IMR-90 (cell line): Measurements from ENCODE around the gene ITGB5. TPM values are rescaled to one million over a fixed set of nuclear protein-coding genes. Genes with fewer than 3 reads are reported as not detected.

ENCODE experiments used
- ATAC-seq: fragments of 200-7000 bp; cut with Tn5 transposase; 2 replicates; pipeline ENCODE4 v1.9.1; 2020; ENCODE audit warnings: low read depth, mild to moderate bottlenecking, moderate library complexity
- BruUV-seq: library from RNA; stranded (reverse); fragments of 400-500 nt; replicated peaks from 2 replicates; lab custom pipeline; 2021; lab: Mats Ljungman, UMichigan
- CTCF ChIA-PET: fragments of 300-600 bp; formaldehyde crosslinking; extraction: SDS; loops from one replicate; lab custom pipeline; 2021; ENCODE audit warnings: antibody characterized with exemption; lab: Yijun Ruan, JAX
- POLR2A ChIA-PET: fragments of 300-600 bp; sonication (Branson Sonifier 250); formaldehyde crosslinking; loops from one replicate; lab custom pipeline; 2022; ENCODE audit warnings: antibody characterized with exemption; ENCODE audit not compliant: unreplicated experiment; lab: Charles Lee
- DNase-seq: peaks from one replicate; pipeline ENCODE4 v3.0.0; 2013
- H2AFZ ChIP-seq: replicated peaks from 2 replicates; pipeline ENCODE3; 2013; ENCODE audit warnings: low read length, mild to moderate bottlenecking; ENCODE audit not compliant: poor library complexity
- H2AK5ac ChIP-seq: 2 replicates; pipeline ENCODE4 v1.6.1; 2013; ENCODE audit warnings: low read depth, low read length, inconsistent platforms
- H2AK9ac ChIP-seq: replicated peaks from 2 replicates; pipeline ENCODE3; 2013; ENCODE audit warnings: mild to moderate bottlenecking, low read depth, low read length, moderate library complexity; ENCODE audit not compliant: poor library complexity
- H2BK120ac ChIP-seq: 2 replicates; pipeline ENCODE4 v1.6.1; 2013; ENCODE audit warnings: low read depth, low read length, inconsistent platforms
- H2BK15ac ChIP-seq: 3 replicates; pipeline ENCODE4 v1.6.1; 2013; ENCODE audit warnings: low read depth, low read length, inconsistent platforms
- H2BK20ac ChIP-seq: 2 replicates; pipeline ENCODE4 v1.6.1; 2013; ENCODE audit warnings: low read depth, mild to moderate bottlenecking, inconsistent platforms, low read length, moderate library complexity
- H2BK5ac ChIP-seq: 2 replicates; pipeline ENCODE4 v1.6.1; 2013; ENCODE audit warnings: mild to moderate bottlenecking, low read depth, low read length, inconsistent platforms; ENCODE audit not compliant: poor library complexity, severe bottlenecking
- H3K14ac ChIP-seq: replicated peaks from 2 replicates; pipeline ENCODE4 v1.6.1; 2013; ENCODE audit warnings: low read depth, low read length, inconsistent platforms
- H3K18ac ChIP-seq: 2 replicates; pipeline ENCODE4 v1.6.1; 2013; ENCODE audit warnings: low read depth, low read length, control low read depth
- H3K23ac ChIP-seq: 2 replicates; pipeline ENCODE4 v1.6.1; 2013; ENCODE audit warnings: low read depth, low read length, inconsistent platforms
- H3K27ac ChIP-seq: 2 replicates; pipeline ENCODE4 v1.5.1; 2013; ENCODE audit warnings: mild to moderate bottlenecking, control low read depth, low read length; ENCODE audit not compliant: insufficient read depth
- H3K27me3 ChIP-seq: 2 replicates; pipeline ENCODE4 v1.6.1; 2013; ENCODE audit warnings: low read length; ENCODE audit not compliant: control insufficient read depth, insufficient read depth
- H3K36me3 ChIP-seq: 2 replicates; pipeline ENCODE4 v1.6.1; 2013; ENCODE audit warnings: low read length, mixed read lengths; ENCODE audit not compliant: control insufficient read depth, insufficient read depth
- H3K4ac ChIP-seq: 2 replicates; pipeline ENCODE4 v1.6.1; 2013; ENCODE audit warnings: low read depth, low read length, inconsistent platforms
- H3K4me1 ChIP-seq: 2 replicates; pipeline ENCODE4 v1.6.1; 2013; ENCODE audit warnings: low read length, mixed read lengths; ENCODE audit not compliant: control insufficient read depth, insufficient read depth
- H3K4me2 ChIP-seq: 2 replicates; pipeline ENCODE4 v1.6.1; 2013; ENCODE audit warnings: low read depth, mild to moderate bottlenecking, control low read depth, low read length, moderate library complexity
- H3K4me3 ChIP-seq: 2 replicates; pipeline ENCODE4 v1.5.1; 2013; ENCODE audit warnings: low read depth, mild to moderate bottlenecking, control low read depth, low read length, moderate library complexity; ENCODE audit not compliant: insufficient read depth
- H3K56ac ChIP-seq: 2 replicates; pipeline ENCODE4 v1.6.1; 2013; ENCODE audit warnings: low read length, inconsistent platforms; ENCODE audit not compliant: insufficient read depth; ENCODE audit errors: extremely low read depth
- H3K79me1 ChIP-seq, 2 experiments: 2 replicates each; pipeline ENCODE4 v1.6.1; 2013; ENCODE audit warnings: low read length in 2 of 2, inconsistent platforms in 1 of 2, low read depth in 1 of 2
- H3K9ac ChIP-seq: 2 replicates; pipeline ENCODE4 v1.6.1; 2013; ENCODE audit warnings: low read depth, low read length, control low read depth
- H3K9me1 ChIP-seq: 2 replicates; pipeline ENCODE4 v1.6.1; 2013; ENCODE audit warnings: low read length, inconsistent platforms; ENCODE audit not compliant: insufficient read depth
- H3K9me3 ChIP-seq: 2 replicates; pipeline ENCODE4 v1.6.1; 2013; ENCODE audit warnings: low read length; ENCODE audit not compliant: control insufficient read depth, insufficient read depth
- H4K20me1 ChIP-seq: 2 replicates; pipeline ENCODE4 v1.6.1; 2013; ENCODE audit warnings: low read length, inconsistent platforms; ENCODE audit not compliant: insufficient read depth
- H4K5ac ChIP-seq: 2 replicates; pipeline ENCODE4 v1.6.1; 2013; ENCODE audit warnings: mild to moderate bottlenecking, low read depth, low read length, control low read depth
- H4K8ac ChIP-seq, 2 experiments: 2 replicates each; pipeline ENCODE4 v1.6.1; 2013; ENCODE audit warnings: low read depth in 2 of 2, low read length in 2 of 2, control low read depth in 1 of 2, inconsistent platforms in 1 of 2
- H4K91ac ChIP-seq: 2 replicates; pipeline ENCODE4 v1.6.1; 2013; ENCODE audit warnings: low read depth, low read length, inconsistent platforms; ENCODE audit not compliant: insufficient read depth
- BHLHE40 ChIP-seq: fragments of 150-350 bp; IDR thresholded peaks from 2 replicates; pipeline ENCODE4 v1.6.1; 2016; ENCODE audit warnings: mild to moderate bottlenecking, low read depth, low read length
- CEBPB ChIP-seq: IDR thresholded peaks from 2 replicates; pipeline ENCODE4 v1.6.1; 2012; ENCODE audit warnings: low read depth, low read length, improper control_type of control experiment
- CTCF ChIP-seq: conservative IDR thresholded peaks from 2 replicates; pipeline ENCODE4 v1.5.1; 2012; ENCODE audit warnings: mild to moderate bottlenecking, low read depth, low read length, improper control_type of control experiment
- FOS ChIP-seq: fragments of 150-350 bp; IDR thresholded peaks from 2 replicates; pipeline ENCODE4 v1.6.1; 2016; ENCODE audit warnings: low read depth, low read length
- MAFK ChIP-seq: IDR thresholded peaks from 2 replicates; pipeline ENCODE4 v1.6.1; 2012; ENCODE audit warnings: low read depth, low read length, improper control_type of control experiment
- MXI1 ChIP-seq: IDR thresholded peaks from 2 replicates; pipeline ENCODE4 v1.6.1; 2012; ENCODE audit warnings: low read depth, mild to moderate bottlenecking, low read length, moderate library complexity, borderline replicate concordance
- NFE2L2 ChIP-seq: fragments of 150-350 bp; IDR thresholded peaks from 2 replicates; pipeline ENCODE4 v1.6.1; 2016; ENCODE audit warnings: low read depth, mild to moderate bottlenecking, low read length
- POLR2A ChIP-seq: IDR thresholded peaks from 2 replicates; pipeline ENCODE4 v1.6.1; 2012; ENCODE audit warnings: mild to moderate bottlenecking, low read depth, low read length
- RAD21 ChIP-seq: IDR thresholded peaks from 2 replicates; pipeline ENCODE4 v1.6.1; 2012; ENCODE audit warnings: low read length, improper control_type of control experiment
- RCOR1 ChIP-seq: IDR thresholded peaks from 2 replicates; pipeline ENCODE4 v1.6.1; 2012; ENCODE audit warnings: mild to moderate bottlenecking, low read length, improper control_type of control experiment; ENCODE audit not compliant: insufficient replicate concordance
- WGBS, 2 experiments: methylation state at CpG; one replicate each; pipeline versions ENCODE4 v1.1.5 to v1.1.7; 2013; ENCODE audit warnings: missing lambda C conversion rate in 2 of 2; ENCODE audit not compliant: insufficient read length in 1 of 2; ENCODE audit errors: extremely low coverage in 2 of 2; 5-methylcytosine and 5-hydroxymethylcytosine counted together
- dilution Hi-C: fragments of 300-500 bp; cut with HindIII; formaldehyde crosslinking; loops from one replicate; pipeline ENCODE4 v1.14.3; 2018; ENCODE audit warnings: low sequenced_read_pairs; ENCODE audit not compliant: unreplicated experiment
- in situ Hi-C: fragments of 300-500 bp; cut with MboI; formaldehyde crosslinking; loops from 3 replicates; pipeline ENCODE4 v1.14.3; 2019; ENCODE audit warnings: low sequenced_read_pairs, inconsistent platforms, mixed read lengths
- intact Hi-C: fragments of 100-400 bp; cut with micrococcal nuclease; formaldehyde crosslinking; loops from 2 replicates; pipeline ENCODE4 v1.10.0; 2022
- polyA plus RNA-seq, 3 experiments: library from polyadenylated mRNA; depleted of rRNA; stranded (reverse); fragments of >200 nt; gene quantifications; 2 replicates each; pipeline ENCODE4 v1.2.3, GENCODE V29; 2012; ENCODE audit warnings: low replicate concordance in 1 of 3
- total RNA-seq: library from RNA; depleted of rRNA; stranded (reverse); fragments of >200 nt; gene quantifications from 2 replicates; pipeline ENCODE4 v1.2.3, GENCODE V29; 2012

Gene ITGB5
- total and polyA plus RNA-seq, 2 of the 4 experiments (the other 2 are of a cell fraction), result 85.0 to 101 TPM

GRCh38 chr3:124859025-124859424 lies 28.1 kb downstream of the ITGB5 start:
- peak overlapping the region; percentile 93 for H3K14ac ChIP-seq
- peaks cover 21 to 61% of the 10 kb centered on the region in 2 experiments for H3K79me1 ChIP-seq
- DNase-seq, result peak; percentile 95
- CTCF ChIA-PET, result no interaction called here
- H3K9ac ChIP-seq, result 0 out of 2 replicates have a peak overlapping the region, but pooled peaks have one; percentile 10
- H4K91ac ChIP-seq, result peak overlapping the region; percentile 93
- H4K5ac ChIP-seq, result peak overlapping the region; percentile 85
- H2AK9ac ChIP-seq, result peak overlapping the region; percentile 75
- peak overlapping the region; percentile 0 for H3K4me2 ChIP-seq
- H3K4me1 ChIP-seq, result peaks cover 11% of the 10 kb centered on the region
- H3K4me3 ChIP-seq, result no peak overlapping the region
- peak overlapping the region; percentile 67 to 91 for H4K8ac ChIP-seq
- H3K18ac ChIP-seq, result peak overlapping the region; percentile 91
- peaks cover 23% of the 10 kb centered on the region for H3K9me1 ChIP-seq
- H3K9me3 ChIP-seq, result no peaks in the 10 kb centered on the region
- peak overlapping the region; percentile 95 for H2BK120ac ChIP-seq
- peak overlapping the region; percentile 98 for H3K4ac ChIP-seq
- TF ChIP-seq NFE2L2 (no peak), CTCF (no peak), POLR2A (no peak), MXI1 (no peak), CEBPB (no peak; the same call in 1 of the 2 replicates), RAD21 (peak; percentile 32), FOS (peak; percentile 75), RCOR1 (no peak), MAFK (peak; percentile 23; the same call in 1 of the 2 replicates), BHLHE40 (peak; percentile 62)
- peak overlapping the region; percentile 90 for H2BK20ac ChIP-seq
- peaks cover 1% of the 10 kb centered on the region; the same call in 1 of the 2 replicates for H3K36me3 ChIP-seq
- POLR2A ChIA-PET, result no interaction called here
- no TSS peak for BruUV-seq
- H2BK15ac ChIP-seq, result peak overlapping the region; percentile 87; the same call in 2 of the 3 replicates
- peak overlapping the region; percentile 69 for H3K27ac ChIP-seq
- dilution Hi-C loops, result no loop called here
- intact Hi-C loops, result loop anchor here (2.0 kb wide), 2 partner anchors 20 to 26 kb away; no protein-coding TSS in a partner anchor
- H2AK5ac ChIP-seq, result peak overlapping the region; percentile 97
- H3K56ac ChIP-seq, result 0 out of 2 replicates have a peak overlapping the region, but pooled peaks have one; percentile 26
- 0% methylated on average over 3 of the region's 7 CpGs; no CpG with 5 or more reads in 1 of the 2 experiments for WGBS, 2 experiments
- H2AFZ ChIP-seq, result peak overlapping the region; percentile 74
- no peaks in the 10 kb centered on the region for H3K27me3 ChIP-seq
- H2BK5ac ChIP-seq, result peak overlapping the region; percentile 87
- peaks cover 15% of the 10 kb centered on the region for H4K20me1 ChIP-seq
- H3K23ac ChIP-seq, result peak overlapping the region; percentile 95
- peak; percentile 74 for ATAC-seq
- in situ Hi-C loops, result no loop called here
